ENCODE measurements around the gene FCHO2.

DNA sequence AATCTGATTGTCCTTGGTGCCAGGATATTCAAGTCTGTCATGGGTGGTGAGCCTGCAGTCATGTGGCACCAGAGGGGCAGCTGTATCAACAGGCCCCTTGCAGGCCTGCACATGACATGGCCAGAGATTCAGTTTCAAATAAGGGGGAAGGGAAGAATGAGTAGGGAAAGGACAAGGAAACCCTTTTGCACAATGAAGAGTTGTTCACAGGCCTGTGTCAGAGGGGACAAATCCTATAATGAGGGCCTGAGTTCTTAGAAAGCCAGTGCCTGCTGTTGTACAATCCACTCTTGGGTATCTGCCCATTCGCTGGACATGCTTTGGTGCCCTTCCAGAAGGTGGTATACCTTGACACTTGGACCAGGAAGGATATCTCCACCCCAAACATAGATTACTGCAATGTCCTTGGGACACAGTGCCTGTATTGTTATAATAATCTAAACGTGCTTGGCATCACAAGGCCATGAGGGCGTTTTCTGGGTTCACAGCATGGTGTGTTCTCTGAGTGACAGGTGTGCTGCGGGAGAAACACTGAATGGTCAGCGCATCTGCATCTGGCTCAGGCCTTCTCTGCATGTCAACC is 162.6 kb downstream of the FCHO2 start:
- TF ChIP-seq, protein P1, sequence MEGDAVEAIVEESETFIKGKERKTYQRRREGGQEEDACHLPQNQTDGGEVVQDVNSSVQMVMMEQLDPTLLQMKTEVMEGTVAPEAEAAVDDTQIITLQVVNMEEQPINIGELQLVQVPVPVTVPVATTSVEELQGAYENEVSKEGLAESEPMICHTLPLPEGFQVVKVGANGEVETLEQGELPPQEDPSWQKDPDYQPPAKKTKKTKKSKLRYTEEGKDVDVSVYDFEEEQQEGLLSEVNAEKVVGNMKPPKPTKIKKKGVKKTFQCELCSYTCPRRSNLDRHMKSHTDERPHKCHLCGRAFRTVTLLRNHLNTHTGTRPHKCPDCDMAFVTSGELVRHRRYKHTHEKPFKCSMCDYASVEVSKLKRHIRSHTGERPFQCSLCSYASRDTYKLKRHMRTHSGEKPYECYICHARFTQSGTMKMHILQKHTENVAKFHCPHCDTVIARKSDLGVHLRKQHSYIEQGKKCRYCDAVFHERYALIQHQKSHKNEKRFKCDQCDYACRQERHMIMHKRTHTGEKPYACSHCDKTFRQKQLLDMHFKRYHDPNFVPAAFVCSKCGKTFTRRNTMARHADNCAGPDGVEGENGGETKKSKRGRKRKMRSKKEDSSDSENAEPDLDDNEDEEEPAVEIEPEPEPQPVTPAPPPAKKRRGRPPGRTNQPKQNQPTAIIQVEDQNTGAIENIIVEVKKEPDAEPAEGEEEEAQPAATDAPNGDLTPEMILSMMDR (IDR thresholded peaks at IDR 0.05; ENCODE audit: low read depth, low read length) = no peak
- TF ChIP-seq EZH2phosphoT487 (IDR thresholded peaks at IDR 0.05; ENCODE audit: low read depth) = no peak
